ENCODE results near the gene ATG7.
"Not testable (repeated sequence)": the region's sequence is repeated elsewhere in the genome, so short reads cannot be mapped to it uniquely, and the experiment has no call there.

ATG7 gene

GRCh38 chr3:11558918-11559815, 287.0 kb downstream of the ATG7 start:
- DNase-seq, result no peak

GRCh38 chr3:11559816-11560633, 287.8 kb downstream of the ATG7 start:
- no peak for DNase-seq

- no peak for DNase-seq
Measured at GRCh38 chr3:11560746-11561145, 288.5 kb downstream of the ATG7 start.

- no peak for DNase-seq
Measured at GRCh38 chr3:11562277-11562881, 290.2 kb downstream of the ATG7 start.

- DNase-seq, result no peak
Measured at GRCh38 chr3:11563159-11563864, 291.1 kb downstream of the ATG7 start.

GRCh38 chr3:11563865-11564185, 291.6 kb downstream of the ATG7 start:
- no peak for DNase-seq

- no peak for DNase-seq
Measured at GRCh38 chr3:11564577-11565001, 292.4 kb downstream of the ATG7 start.

GRCh38 chr3:11565072-11565471, 292.9 kb downstream of the ATG7 start:
- DNase-seq, result no peak

- DNase-seq, result no peak
Measured at GRCh38 chr3:11565492-11565891, 293.3 kb downstream of the ATG7 start.

GRCh38 chr3:11565932-11566331, 293.7 kb downstream of the ATG7 start:
- no peak for DNase-seq

- no peak for DNase-seq
Measured at GRCh38 chr3:11566478-11566877, 294.3 kb downstream of the ATG7 start.

- no peak for DNase-seq
Measured at GRCh38 chr3:11566916-11567315, 294.7 kb downstream of the ATG7 start.

GRCh38 chr3:11567516-11568467, 295.6 kb downstream of the ATG7 start:
- DNase-seq, result no peak

- DNase-seq, result no peak
Measured at GRCh38 chr3:11568503-11569155, 296.4 kb downstream of the ATG7 start.

GRCh38 chr3:11569156-11569741, 297.1 kb downstream of the ATG7 start:
- no peak for DNase-seq

- no peak for DNase-seq
Measured at GRCh38 chr3:11570251-11570650, 298.1 kb downstream of the ATG7 start.

- no peak for DNase-seq
Measured at GRCh38 chr3:11570789-11571495, 298.7 kb downstream of the ATG7 start.

- not testable (repeated sequence) for DNase-seq
Measured at GRCh38 chr3:11572660-11573059, 300.5 kb downstream of the ATG7 start.

GRCh38 chr3:11574981-11575669, 302.9 kb downstream of the ATG7 start:
- no peak for DNase-seq

- no peak for DNase-seq
Measured at GRCh38 chr3:11575677-11576076, 303.5 kb downstream of the ATG7 start.

All from NCI-H510A (cell line).